A549 (cell line): Measurements from ENCODE around the gene VPS37D. TPM values are rescaled to one million over a fixed set of nuclear protein-coding genes. Genes with fewer than 3 reads are reported as not detected.

Experiments
- ATAC-seq, 2 experiments: fragments of 200-7000 bp in 1 of 2; fragments of >200 bp in 1 of 2; cut with Nextera tagmentation in 1 of 2; cut with Tn5 transposase in 1 of 2; 3 replicates each; pipeline versions ENCODE4 v1.8.0 to v1.9.1; 2018 to 2020; ENCODE audit warnings: mild to moderate bottlenecking in 1 of 2, moderate library complexity in 1 of 2
- CTCF ChIA-PET: fragments of 300-600 bp; sonication (Branson Sonifier 250); formaldehyde crosslinking; extraction: SDS; loops from one replicate; lab custom pipeline; 2021; ENCODE audit warnings: antibody characterized with exemption, inconsistent platforms; lab: Yijun Ruan, JAX
- POLR2A ChIA-PET: fragments of 350-600 bp; formaldehyde crosslinking; extraction: SDS; loops from one replicate; lab custom pipeline; 2021; ENCODE audit warnings: antibody characterized with exemption, inconsistent platforms; lab: Yijun Ruan, JAX
- DNase-seq, 2 experiments: peaks; one replicate each; pipeline versions ENCODE4 v3.0.0 to v3.0.0-alpha.2; 2011 to 2016; ENCODE audit warnings: low read depth in 1 of 2, low spot score in 1 of 2
- FAIRE-seq: peaks from 2 replicates; lab custom pipeline; 2011; peaks lifted over from hg19 to GRCh38; lab: Jason Lieb, UNC
- H3K27ac ChIP-seq, 2 experiments: fragments of >200 bp; sonication (Bioruptor Twin); formaldehyde crosslinking; 3 replicates each; pipeline ENCODE4 v1.5.1; 2016 to 2017
- H3K4me1 ChIP-seq: fragments of >200 bp; sonication (Bioruptor Twin); formaldehyde crosslinking; 3 replicates; pipeline ENCODE4 v1.6.1; 2016
- H3K4me2 ChIP-seq: fragments of >200 bp; sonication (Bioruptor Twin); formaldehyde crosslinking; 3 replicates; pipeline ENCODE4 v1.6.1; 2016
- H3K4me3 ChIP-seq: fragments of >200 bp; sonication (Bioruptor Twin); formaldehyde crosslinking; 3 replicates; pipeline ENCODE4 v1.5.1; 2016
- H3K9me3 ChIP-seq: fragments of >200 bp; sonication (Bioruptor Twin); formaldehyde crosslinking; 3 replicates; pipeline ENCODE4 v1.6.1; 2016
- ATOH8 ChIP-seq: fragments of 250-450 bp; sonication (Bioruptor Pico); IDR thresholded peaks from 2 replicates; pipeline ENCODE4 v1.5.0; 2020; ENCODE audit warnings: low read depth, mild to moderate bottlenecking, moderate library complexity
- CBX2 ChIP-seq: fragments of 200-600 bp; sonication (generic); IDR thresholded peaks from 2 replicates; pipeline ENCODE4 v1.6.1; 2016; ENCODE audit warnings: low read depth, mild to moderate bottlenecking, borderline replicate concordance
- CBX8 ChIP-seq: fragments of 200-600 bp; sonication (generic); IDR thresholded peaks from 2 replicates; pipeline ENCODE4 v1.6.1; 2016
- CHD2 ChIP-seq: fragments of 150-350 bp; IDR thresholded peaks from 2 replicates; pipeline ENCODE4 v1.6.1; 2014; ENCODE audit warnings: low read length; ENCODE audit not compliant: partially characterized antibody
- E2F6 ChIP-seq: IDR thresholded peaks from 2 replicates; pipeline ENCODE4 v1.6.1; 2012; ENCODE audit warnings: low read depth, borderline replicate concordance
- EHF ChIP-seq: fragments of 250-450 bp; sonication (Bioruptor Pico); IDR thresholded peaks from 2 replicates; pipeline ENCODE4 v1.5.0; 2020; ENCODE audit warnings: mild to moderate bottlenecking
- EHMT2 ChIP-seq: fragments of 200-600 bp; sonication (generic); IDR thresholded peaks from 2 replicates; pipeline ENCODE4 v1.6.1; 2016; ENCODE audit warnings: antibody characterized with exemption, low read depth, mild to moderate bottlenecking, moderate library complexity
- FOSB ChIP-seq: fragments of 250-450 bp; sonication (Bioruptor Pico); IDR thresholded peaks from 2 replicates; pipeline ENCODE4 v1.5.0; 2020; ENCODE audit warnings: mild to moderate bottlenecking, moderate library complexity
- FOXS1 ChIP-seq: fragments of 250-450 bp; sonication (Bioruptor Pico); IDR thresholded peaks from 2 replicates; pipeline ENCODE4 v1.5.0; 2020; ENCODE audit warnings: mild to moderate bottlenecking, moderate library complexity
- GATA3 ChIP-seq: IDR thresholded peaks from 2 replicates; pipeline ENCODE4 v1.6.1; 2012; ENCODE audit warnings: borderline replicate concordance
- HEYL ChIP-seq: fragments of 250-450 bp; sonication (Bioruptor Pico); IDR thresholded peaks from 2 replicates; pipeline ENCODE4 v1.8.0; 2021; ENCODE audit warnings: mild to moderate bottlenecking, moderate library complexity
- HOXA7 ChIP-seq: fragments of 250-450 bp; sonication (Bioruptor Pico); IDR thresholded peaks from 2 replicates; pipeline ENCODE4 v1.5.0; 2020; ENCODE audit warnings: mild to moderate bottlenecking, moderate library complexity
- JUN ChIP-seq, 2 experiments: fragments of >200 bp; sonication (Bioruptor Twin); formaldehyde crosslinking; IDR thresholded peaks; 2 replicates in 1 of 2; 3 replicates in 1 of 2; pipeline ENCODE4 v1.6.1; 2016 to 2017
- KDM5A ChIP-seq: fragments of 200-600 bp; sonication (generic); IDR thresholded peaks from 2 replicates; pipeline ENCODE4 v1.6.1; 2016; ENCODE audit warnings: antibody characterized with exemption, mild to moderate bottlenecking
- MAFK ChIP-seq: fragments of 450-650 bp; IDR thresholded peaks from 2 replicates; pipeline ENCODE4 v1.6.1; 2014; ENCODE audit not compliant: partially characterized antibody
- MYC ChIP-seq: IDR thresholded peaks from 2 replicates; pipeline ENCODE4 v1.6.1; 2012; ENCODE audit warnings: mild to moderate bottlenecking, inconsistent platforms, low read length, improper control_type of control experiment, borderline replicate concordance
- NPAS2 ChIP-seq: fragments of 250-450 bp; sonication (Bioruptor Pico); IDR thresholded peaks from 2 replicates; pipeline ENCODE4 v1.8.0; 2022; ENCODE audit warnings: mild to moderate bottlenecking, moderate library complexity, borderline replicate concordance
- NR3C1 ChIP-seq: fragments of >200 bp; sonication (Bioruptor Twin); formaldehyde crosslinking; IDR thresholded peaks from 3 replicates; pipeline ENCODE4 v1.6.1; 2017
- PHF8 ChIP-seq: fragments of 200-600 bp; sonication (generic); IDR thresholded peaks from 2 replicates; pipeline ENCODE4 v1.6.1; 2016; ENCODE audit warnings: low read depth, mild to moderate bottlenecking, antibody characterized with exemption, moderate library complexity, borderline replicate concordance
- RARB ChIP-seq: fragments of 250-450 bp; sonication (Bioruptor Pico); IDR thresholded peaks from 2 replicates; pipeline ENCODE4 v1.8.0; 2021; ENCODE audit warnings: mild to moderate bottlenecking, moderate library complexity
- RNF2 ChIP-seq: fragments of 200-600 bp; sonication (generic); IDR thresholded peaks from 2 replicates; pipeline ENCODE4 v1.6.1; 2016; ENCODE audit warnings: low read depth, mild to moderate bottlenecking, antibody characterized with exemption, moderate library complexity, borderline replicate concordance
- TP53 ChIP-seq: fragments of 250-450 bp; sonication (Bioruptor Pico); IDR thresholded peaks from 2 replicates; pipeline ENCODE4 v1.5.0; 2021; ENCODE audit warnings: mild to moderate bottlenecking, moderate library complexity
- WGBS: methylation state at CpG from one replicate; pipeline ENCODE4 v1.1.6; 2017; ENCODE audit errors: missing lambda C conversion rate; 5-methylcytosine and 5-hydroxymethylcytosine counted together
- polyA plus RNA-seq, 4 experiments: library from polyadenylated mRNA; depleted of rRNA in 3 of 4; stranded (reverse); fragments of >200 nt; fragmentation: RNase III in 1 of 4; extraction: RNeasy Plus Mini Kit Qiagen cat#74134 plus additional on column Dnase treatment in 1 of 4; gene quantifications; 2 replicates in 3 of 4; 3 replicates in 1 of 4; pipeline ENCODE4 v1.2.3, GENCODE V29; 2011 to 2017
- TF ChIP-seq, protein P1 (sequence below): fragments of >200 bp; sonication (Bioruptor Twin); formaldehyde crosslinking; IDR thresholded peaks from 2 replicates; pipeline ENCODE4 v1.6.1; 2016
- TF ChIP-seq, protein P2 (sequence below): IDR thresholded peaks from 2 replicates; pipeline ENCODE4 v1.6.1; 2012
- TF ChIP-seq, protein P3 (sequence below): fragments of 250-450 bp; sonication (Bioruptor Pico); IDR thresholded peaks from 2 replicates; pipeline ENCODE4 v1.5.0; 2021; ENCODE audit warnings: mild to moderate bottlenecking, moderate library complexity, borderline replicate concordance

The VPS37D gene
- polyA plus RNA-seq, 2 of the 4 experiments (the other 2 are of a cell fraction) = 2.6 to 3.3 TPM

DNA sequence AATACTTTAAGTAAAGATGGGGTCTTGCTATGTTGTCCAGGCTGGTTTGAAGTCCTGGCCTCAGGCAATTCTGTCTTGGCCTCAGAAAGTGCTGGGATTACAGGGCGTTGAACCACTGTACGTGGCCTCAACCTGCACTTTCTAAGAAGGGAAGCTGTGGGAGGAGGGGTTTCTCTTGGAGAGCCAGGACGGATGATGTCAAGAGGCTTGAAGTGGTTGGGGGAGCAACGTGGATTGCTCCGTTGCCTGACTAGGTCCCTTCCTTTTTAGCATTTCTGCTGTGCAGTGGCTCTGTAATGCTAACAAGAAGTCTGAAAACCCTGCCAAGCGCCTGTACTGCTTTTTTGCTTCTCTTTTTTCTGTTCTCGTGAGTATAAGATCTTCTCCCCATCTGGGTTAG is 23.0 kb downstream of the VPS37D start:
- CTCF ChIA-PET = interaction anchor here (0.6 to 4.0 kb wide), 6 partner anchors 11 to 84 kb away, joined by 3 to 34 read pairs (median 8); no protein-coding TSS in a partner anchor

DNA sequence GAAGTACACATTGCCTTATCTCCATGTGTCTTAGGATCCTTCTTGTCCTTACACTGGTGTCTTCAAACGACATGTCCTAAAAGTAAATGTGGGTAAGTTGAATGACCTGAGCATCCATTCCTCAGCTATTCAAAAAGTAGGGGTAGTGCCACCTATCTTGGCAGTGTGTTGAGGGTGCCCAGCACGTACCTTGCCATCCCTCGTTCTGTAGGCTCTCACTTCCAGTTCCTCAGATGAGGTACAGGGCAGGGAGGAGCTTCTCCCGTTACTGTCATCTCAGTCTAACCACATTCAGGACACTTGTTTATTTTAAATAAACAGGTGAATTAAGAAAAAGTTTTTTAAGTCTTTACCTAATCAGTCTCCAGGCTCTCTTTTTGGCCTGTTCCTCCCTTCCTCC is 28.7 kb downstream of the VPS37D start:
- peaks cover 28% of the 10 kb centered on the region for H3K4me1 ChIP-seq
- no peak overlapping the region for H3K4me3 ChIP-seq
- CTCF ChIA-PET = interaction anchor here (1.1 to 10.0 kb wide), 12 partner anchors 9 to 90 kb away, joined by 3 to 139 read pairs (median 8); partner anchors contain the start of gene STX1A
- DNase-seq = no peak
- FAIRE-seq = no peak
- TF ChIP-seq HEYL (CRISPR knock-in tag) (no peak), FOSB (no peak), HOXA7 (CRISPR knock-in tag) (no peak), E2F6 (no peak), FOXS1 (CRISPR knock-in tag) (no peak), MAFK (no peak), JUN (IDR thresholded peaks at IDR 0.05) (no peak), KDM5A (no peak), NR3C1 (no peak), CBX2 (no peak), MYC (no peak), PHF8 (no peak), TP53 (CRISPR knock-in tag) (no peak), EHF (CRISPR knock-in tag) (no peak)
- TF ChIP-seq, protein P1, sequence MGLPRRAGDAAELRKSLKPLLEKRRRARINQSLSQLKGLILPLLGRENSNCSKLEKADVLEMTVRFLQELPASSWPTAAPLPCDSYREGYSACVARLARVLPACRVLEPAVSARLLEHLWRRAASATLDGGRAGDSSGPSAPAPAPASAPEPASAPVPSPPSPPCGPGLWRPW = no peak
- TF ChIP-seq, all 56 proteins: peak for 0
- POLR2A ChIA-PET = interaction anchor here (0.6 to 2.1 kb wide), 6 partner anchors 9 to 72 kb away, joined by 3 to 16 read pairs (median 4); partner anchors contain the start of genes BUD23 and MLXIPL
- Histone ChIP-seq H3K4me2 (no peak overlapping the region), H3K27ac (no peak overlapping the region), H3K9me3 (no peaks in the 10 kb centered on the region)
- WGBS = 93% methylated on average over 4 of the region's 4 CpGs
- no peak for ATAC-seq

More for the DNA sequence above, 23.0 kb downstream of the VPS37D start:
- Histone ChIP-seq H3K4me3 (no peak overlapping the region), H3K9me3 (no peaks in the 10 kb centered on the region), H3K4me2 (no peak overlapping the region)
- ATAC-seq = no peak
- POLR2A ChIA-PET = interaction anchor here (2.0 kb wide), 1 partner anchor 11 kb away, joined by 6 read pairs; no protein-coding TSS in a partner anchor
- FAIRE-seq = no peak
- DNase-seq = no peak
- TF ChIP-seq GATA3 (no peak), JUN (IDR thresholded peaks at IDR 0.05) (no peak), CBX8 (no peak), NPAS2 (CRISPR knock-in tag) (no peak), HEYL (CRISPR knock-in tag) (no peak), PHF8 (no peak), HOXA7 (CRISPR knock-in tag) (no peak), CHD2 (no peak), RARB (CRISPR knock-in tag) (no peak), NR3C1 (no peak), CBX2 (no peak), TP53 (CRISPR knock-in tag) (no peak), EHMT2 (no peak), ATOH8 (no peak), MYC (no peak), RNF2 (no peak)
- TF ChIP-seq, protein P2, sequence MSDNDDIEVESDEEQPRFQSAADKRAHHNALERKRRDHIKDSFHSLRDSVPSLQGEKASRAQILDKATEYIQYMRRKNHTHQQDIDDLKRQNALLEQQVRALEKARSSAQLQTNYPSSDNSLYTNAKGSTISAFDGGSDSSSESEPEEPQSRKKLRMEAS = no peak
- TF ChIP-seq, protein P3, sequence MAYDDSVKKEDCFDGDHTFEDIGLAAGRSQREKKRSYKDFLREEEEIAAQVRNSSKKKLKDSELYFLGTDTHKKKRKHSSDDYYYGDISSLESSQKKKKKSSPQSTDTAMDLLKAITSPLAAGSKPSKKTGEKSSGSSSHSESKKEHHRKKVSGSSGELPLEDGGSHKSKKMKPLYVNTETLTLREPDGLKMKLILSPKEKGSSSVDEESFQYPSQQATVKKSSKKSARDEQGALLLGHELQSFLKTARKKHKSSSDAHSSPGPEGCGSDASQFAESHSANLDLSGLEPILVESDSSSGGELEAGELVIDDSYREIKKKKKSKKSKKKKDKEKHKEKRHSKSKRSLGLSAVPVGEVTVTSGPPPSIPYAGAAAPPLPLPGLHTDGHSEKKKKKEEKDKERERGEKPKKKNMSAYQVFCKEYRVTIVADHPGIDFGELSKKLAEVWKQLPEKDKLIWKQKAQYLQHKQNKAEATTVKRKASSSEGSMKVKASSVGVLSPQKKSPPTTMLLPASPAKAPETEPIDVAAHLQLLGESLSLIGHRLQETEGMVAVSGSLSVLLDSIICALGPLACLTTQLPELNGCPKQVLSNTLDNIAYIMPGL (CRISPR knock-in tag) = no peak
- TF ChIP-seq, all 56 proteins: peak for 0
- Histone ChIP-seq H3K27ac (no peak overlapping the region), H3K4me1 (no peaks in the 10 kb centered on the region)
- WGBS = 93% methylated on average over 7 of the region's 7 CpGs
